Spleen (tissue), 11 donors: ENCODE results near the gene ZKSCAN4. TPM values are rescaled to one million over a fixed set of nuclear protein-coding genes. Genes with fewer than 3 reads are reported as not detected.

Source experiments
- DNase-seq: peaks from one replicate; pipeline ENCODE4 v3.0.0-alpha.2; 2020
- H3K27ac ChIP-seq, 8 donors: fragments of 200-600 bp; sonication (generic) in 7 of 8; 1 replicate in 4 of 8; 2 replicates in 4 of 8; pipeline versions ENCODE4 v1.5.0 to v1.8.0; 2016 to 2021; ENCODE audit warnings: inconsistent platforms in 4 of 8, mild to moderate bottlenecking in 4 of 8, moderate library complexity in 1 of 8
- H3K27me3 ChIP-seq, 7 donors: fragments of 200-600 bp; sonication (generic) in 6 of 7; replicated peaks in 1 of 7; 1 replicate in 4 of 7; 2 replicates in 3 of 7; pipeline versions ENCODE4 v1.5.0 to v1.8.0; 2016 to 2021; ENCODE audit warnings: inconsistent platforms in 3 of 7, mild to moderate bottlenecking in 1 of 7
- H3K36me3 ChIP-seq, 6 donors: fragments of 200-600 bp; sonication (generic) in 5 of 6; 1 replicate in 4 of 6; 2 replicates in 2 of 6; pipeline versions ENCODE4 v1.5.0 to v1.8.0; 2016 to 2021; ENCODE audit warnings: inconsistent platforms in 2 of 6
- H3K4me1 ChIP-seq, 6 donors: fragments of 200-600 bp; sonication (generic) in 5 of 6; 1 replicate in 3 of 6; 2 replicates in 3 of 6; pipeline versions ENCODE4 v1.5.0 to v1.8.0; 2016 to 2021; ENCODE audit warnings: inconsistent platforms in 3 of 6
- H3K4me3 ChIP-seq, 8 donors: fragments of 200-600 bp; sonication (generic) in 7 of 8; 1 replicate in 4 of 8; 2 replicates in 4 of 8; pipeline versions ENCODE4 v1.5.0 to v1.8.0; 2016 to 2021; ENCODE audit warnings: inconsistent platforms in 4 of 8, mild to moderate bottlenecking in 4 of 8, moderate library complexity in 2 of 8
- H3K9me3 ChIP-seq, 8 donors: fragments of 200-600 bp; sonication (generic) in 7 of 8; 1 replicate in 4 of 8; 2 replicates in 4 of 8; pipeline versions ENCODE4 v1.5.0 to v1.8.0; 2016 to 2021; ENCODE audit warnings: inconsistent platforms in 4 of 8
- POLR2A ChIP-seq, 3 donors: fragments of 450-650 bp; IDR thresholded peaks; one replicate each; pipeline ENCODE4 v1.5.1; 2017; ENCODE audit warnings: antibody characterized with exemption in 3 of 3, mild to moderate bottlenecking in 1 of 3
- POLR2AphosphoS5 ChIP-seq, 3 donors: sonication (generic); formaldehyde crosslinking; IDR thresholded peaks; one replicate each; pipeline ENCODE4 v1.5.1; 2017; ENCODE audit warnings: antibody characterized with exemption in 3 of 3
- WGBS, 5 donors: extraction: QIAGEN DNeasy Blood & Tissue Kit in 3 of 5; methylation state at CpG; one replicate each; pipeline versions ENCODE4 v1.1.5 to v1.1.7; 2013 to 2018; 5-methylcytosine and 5-hydroxymethylcytosine counted together
- intact Hi-C: fragments of 100-400 bp; cut with DNase I; formaldehyde crosslinking; loops from one replicate; pipeline ENCODE4 v1.15.0; 2023; ENCODE audit warnings: low total_unique reads
- polyA plus RNA-seq, 3 donors: library from polyadenylated mRNA; stranded (reverse); fragments of 200-250 nt; gene quantifications; one replicate each; pipeline ENCODE4 v1.2.1, GENCODE V29; 2013
- total RNA-seq, 7 donors: library from RNA; depleted of rRNA in 3 of 7; stranded (reverse); fragments of >200 nt in 3 of 7; fragmentation: NEBNext Ultra II Directional in 4 of 7; extraction: Animal tissue kit (Norgen Biotek cat#: 25700) in 4 of 7; gene quantifications; one replicate each; pipeline versions ENCODE4 v1.1.0 to v1.2.1, GENCODE V29; 2016 to 2021
- TF ChIP-seq, protein P1 (sequence below), 11 experiments: fragments of 200-600 bp in 7 of 11; fragments of 450-650 bp in 4 of 11; sonication (generic) in 4 of 11; IDR thresholded peaks in 8 of 11; conservative IDR thresholded peaks in 3 of 11; 1 replicate in 7 of 11; 2 replicates in 4 of 11; pipeline versions ENCODE4 v1.4.0 to v1.8.0; 2016 to 2021; ENCODE audit warnings: antibody characterized with exemption in 11 of 11, inconsistent platforms in 4 of 11, mild to moderate bottlenecking in 1 of 11
- donor health status: healthy with polysubstance abuse.
- donor health status: DM: no; HTN: no; CAD: no; lungs with moderate emphysema.
- donor health status: DM: no; HTN: no; CAD: no.
- donor health status: Bipolar disorder and iron deficiency.
- donor health status: healthy.
- donor health status: DM: no; HTN: no; CAD: no.
- donor health status: DM: yes; HTN: yes; CAD: no.

Gene ZKSCAN4
- total and polyA plus RNA-seq, 10 donors, result 5.2 to 13.7 (median 11.0) TPM

DNA sequence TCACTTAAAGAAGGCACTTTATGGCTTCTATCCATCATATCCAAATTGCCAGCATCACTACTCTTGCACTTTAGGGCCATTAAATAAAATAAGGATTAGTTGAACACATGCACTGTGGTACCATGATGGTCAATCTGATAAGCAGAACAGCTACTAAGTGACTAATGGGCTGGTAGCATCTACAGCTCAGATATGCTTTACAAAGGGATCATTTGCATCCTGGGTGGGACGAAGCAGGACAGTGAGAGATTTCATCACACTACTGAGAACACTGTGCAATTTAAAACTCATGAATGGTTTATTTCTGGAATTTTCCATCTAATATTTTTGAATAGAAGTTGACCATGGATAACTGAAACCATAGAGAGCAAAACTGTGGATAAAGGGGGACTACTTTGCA lies 52.0 kb downstream of the ZKSCAN4 start:
- Histone ChIP-seq H3K27me3 (peaks cover 0 to 77% (median 7%) of the 10 kb centered on the region in 7 donors), H3K27ac (no peak overlapping the region), H3K4me1 (no peaks in the 10 kb centered on the region), H3K9me3 (peaks cover 0 to 59% (median 36%) of the 10 kb centered on the region in 8 donors), H3K36me3 (no peaks in the 10 kb centered on the region), H3K4me3 (no peak overlapping the region)
- TF ChIP-seq POLR2A (IDR thresholded peaks at IDR 0.05) (no peak), POLR2AphosphoS5 (IDR thresholded peaks at IDR 0.05) (no peak)
- TF ChIP-seq, protein P1, sequence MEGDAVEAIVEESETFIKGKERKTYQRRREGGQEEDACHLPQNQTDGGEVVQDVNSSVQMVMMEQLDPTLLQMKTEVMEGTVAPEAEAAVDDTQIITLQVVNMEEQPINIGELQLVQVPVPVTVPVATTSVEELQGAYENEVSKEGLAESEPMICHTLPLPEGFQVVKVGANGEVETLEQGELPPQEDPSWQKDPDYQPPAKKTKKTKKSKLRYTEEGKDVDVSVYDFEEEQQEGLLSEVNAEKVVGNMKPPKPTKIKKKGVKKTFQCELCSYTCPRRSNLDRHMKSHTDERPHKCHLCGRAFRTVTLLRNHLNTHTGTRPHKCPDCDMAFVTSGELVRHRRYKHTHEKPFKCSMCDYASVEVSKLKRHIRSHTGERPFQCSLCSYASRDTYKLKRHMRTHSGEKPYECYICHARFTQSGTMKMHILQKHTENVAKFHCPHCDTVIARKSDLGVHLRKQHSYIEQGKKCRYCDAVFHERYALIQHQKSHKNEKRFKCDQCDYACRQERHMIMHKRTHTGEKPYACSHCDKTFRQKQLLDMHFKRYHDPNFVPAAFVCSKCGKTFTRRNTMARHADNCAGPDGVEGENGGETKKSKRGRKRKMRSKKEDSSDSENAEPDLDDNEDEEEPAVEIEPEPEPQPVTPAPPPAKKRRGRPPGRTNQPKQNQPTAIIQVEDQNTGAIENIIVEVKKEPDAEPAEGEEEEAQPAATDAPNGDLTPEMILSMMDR (IDR thresholded peaks at IDR 0.05 in 8 of 11, conservative IDR thresholded peaks at IDR 0.05 in 3 of 11), result no peak
- no peak for DNase-seq
- WGBS, 5 donors, result 55 to 83% (median 68%) methylated on average over 1 of the region's 1 CpG
- intact Hi-C loops, result no loop called here

Other genes starting within 250 kb of the ZKSCAN4 start
- 1 to 10 TPM in 4 of 7 donors, under 1 TPM in 3; 0.60 to 2.0 (median 1.0) TPM for gene ZNF165, start 171.7 kb downstream of the ZKSCAN4 start, total RNA-seq
- gene ZNF165, start 171.7 kb downstream of the ZKSCAN4 start, polyA plus RNA-seq, result 1 to 10 TPM in 2 of 3 donors, under 1 TPM in 1; 0.77 to 1.9 (median 1.3) TPM
- 10 to 100 TPM in 2 of 7 donors, 1 to 10 TPM in 5; 6.2 to 11.7 (median 8.4) TPM for gene ZSCAN16, start 127.7 kb downstream of the ZKSCAN4 start, total RNA-seq
- 10 to 100 TPM in 1 of 3 donors, 1 to 10 TPM in 2; 8.6 to 11.1 (median 8.8) TPM for gene ZSCAN16, start 127.7 kb downstream of the ZKSCAN4 start, polyA plus RNA-seq
- gene ZKSCAN8, start 110.4 kb downstream of the ZKSCAN4 start, total RNA-seq, result 10 to 100 TPM; 22.2 to 33.0 (median 28.6) TPM
- 1 to 10 TPM; 3.1 to 4.4 (median 3.4) TPM for gene ZKSCAN8, start 110.4 kb downstream of the ZKSCAN4 start, polyA plus RNA-seq
- 10 to 100 TPM; 11.2 to 25.7 (median 15.4) TPM for gene ZSCAN9, start 27.0 kb downstream of the ZKSCAN4 start, total RNA-seq
- gene ZSCAN9, start 27.0 kb downstream of the ZKSCAN4 start, polyA plus RNA-seq, result 10 to 100 TPM in 2 of 3 donors, 1 to 10 TPM in 1; 6.9 to 13.8 (median 10.2) TPM
- 1 to 10 TPM in 4 of 7 donors, under 1 TPM in 3; 0.64 to 3.1 (median 1.4) TPM for gene NKAPL, start 7.0 kb upstream of the ZKSCAN4 start, total RNA-seq
- 1 to 10 TPM; 1.2 to 1.7 (median 1.4) TPM for gene NKAPL, start 7.0 kb upstream of the ZKSCAN4 start, polyA plus RNA-seq
- 10 to 100 TPM; 14.4 to 46.3 (median 26.6) TPM for gene ZSCAN26, start 14.9 kb upstream of the ZKSCAN4 start, total RNA-seq
- gene ZSCAN26, start 14.9 kb upstream of the ZKSCAN4 start, polyA plus RNA-seq, result 10 to 100 TPM in 2 of 3 donors, 1 to 10 TPM in 1; 9.5 to 12.8 (median 12.4) TPM
- 1 to 10 TPM; 2.7 to 7.8 (median 4.5) TPM for gene PGBD1, start 29.3 kb upstream of the ZKSCAN4 start, total RNA-seq
- gene PGBD1, start 29.3 kb upstream of the ZKSCAN4 start, polyA plus RNA-seq, result 1 to 10 TPM; 1.6 to 3.1 (median 2.4) TPM
- gene ZSCAN31, start 83.9 kb upstream of the ZKSCAN4 start, total RNA-seq, result 10 to 100 TPM in 1 of 7 donors, 1 to 10 TPM in 6; 2.8 to 13.7 (median 4.2) TPM
- gene ZSCAN31, start 83.9 kb upstream of the ZKSCAN4 start, polyA plus RNA-seq, result 1 to 10 TPM; 1.2 to 2.5 (median 1.7) TPM
- 1 to 10 TPM; 4.9 to 8.4 (median 7.1) TPM for gene ZKSCAN3, start 97.7 kb upstream of the ZKSCAN4 start, total RNA-seq
- 1 to 10 TPM; 1.0 to 2.2 (median 1.6) TPM for gene ZKSCAN3, start 97.7 kb upstream of the ZKSCAN4 start, polyA plus RNA-seq
- gene ZSCAN12, start 147.5 kb upstream of the ZKSCAN4 start, total RNA-seq, result 10 to 100 TPM in 1 of 7 donors, 1 to 10 TPM in 6; 6.6 to 10.3 (median 8.8) TPM
- 1 to 10 TPM; 1.8 to 3.1 (median 2.4) TPM for gene ZSCAN12, start 147.5 kb upstream of the ZKSCAN4 start, polyA plus RNA-seq
- 1 to 10 TPM; 1.4 to 4.6 (median 2.5) TPM for gene ZSCAN23, start 191.2 kb upstream of the ZKSCAN4 start, total RNA-seq
- under 1 TPM in 2 of 3 donors, not detected in 1; 0.14 to 0.32 TPM for gene ZSCAN23, start 191.2 kb upstream of the ZKSCAN4 start, polyA plus RNA-seq